OCI-LY1 (cell line): ENCODE data around the gene DCP1B.

Experiments used
- CTCF ChIP-seq: fragments of 200-600 bp; sonication (generic), shearing (Covaris generic); IDR thresholded peaks from 2 replicates; pipeline ENCODE4 v1.5.1; 2017; ENCODE audit warnings: mild to moderate bottlenecking, antibody characterized with exemption, low read length, moderate library complexity, mixed read lengths
- EZH2 ChIP-seq: fragments of 200-600 bp; sonication (generic), shearing (Covaris generic); IDR thresholded peaks from 2 replicates; pipeline ENCODE4 v1.8.0; 2017; ENCODE audit warnings: borderline replicate concordance, mixed run types, mild to moderate bottlenecking, antibody characterized with exemption, low read length, moderate library complexity, mixed read lengths

GRCh38 chr12:1949771-1950470, 54.3 kb downstream of the DCP1B start:
- TF ChIP-seq CTCF (no peak), EZH2 (no peak)
